Measurements from ENCODE around the gene PAM.

GRCh38 chr5:102835717-102836116 lies 80.6 kb downstream of the PAM start:
- TF ChIP-seq CTCF (IDR thresholded peaks at IDR 0.05; ENCODE audit: control extremely low read depth in 1 of 3, insufficient read depth in 1 of 3, low read depth in 1 of 3, low read length in 3 of 3) (no peak), SRF (IDR thresholded peaks at IDR 0.05; ENCODE audit: low read depth, low read length) (no peak), POLR2A (IDR thresholded peaks at IDR 0.05; ENCODE audit: control extremely low read depth in 1 of 2, low read depth in 2 of 2, low read length in 2 of 2) (no peak), TAF1 (IDR thresholded peaks at IDR 0.05; ENCODE audit: low read depth, low read length) (no peak), POLR2AphosphoS5 (IDR thresholded peaks at IDR 0.05; ENCODE audit: low read depth, low read length) (no peak), CREB1 (IDR thresholded peaks at IDR 0.05) (no peak), EP300 (IDR thresholded peaks at IDR 0.05; ENCODE audit: borderline replicate concordance in 1 of 2, low read depth in 2 of 2, low read length in 2 of 2) (no peak), YY1 (IDR thresholded peaks at IDR 0.05; ENCODE audit: low read depth, low read length) (no peak), HDAC6 (IDR thresholded peaks at IDR 0.05; ENCODE audit: low read depth, low read length) (no peak), RBBP5 (IDR thresholded peaks at IDR 0.05; ENCODE audit: borderline replicate concordance, low read depth, low read length) (no peak), SP1 (IDR thresholded peaks at IDR 0.05; ENCODE audit: low read depth, low read length) (no peak)
- TF ChIP-seq, protein P1, sequence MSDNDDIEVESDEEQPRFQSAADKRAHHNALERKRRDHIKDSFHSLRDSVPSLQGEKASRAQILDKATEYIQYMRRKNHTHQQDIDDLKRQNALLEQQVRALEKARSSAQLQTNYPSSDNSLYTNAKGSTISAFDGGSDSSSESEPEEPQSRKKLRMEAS (IDR thresholded peaks at IDR 0.05): no peak

Data from H1 (cell line).